ENCODE results near the gene CDK14. TPM values are rescaled to one million over a fixed set of nuclear protein-coding genes. Genes with fewer than 3 reads are reported as not detected.

The CDK14 gene
- total and polyA plus RNA-seq, 4 donors, result 4.2 to 12.4 (median 7.4) TPM

GRCh38 chr7:90892213-90892612 lies 296.1 kb downstream of the CDK14 start:
- H3K9me3 ChIP-seq (ENCODE audit: control insufficient read depth in 4 of 4, low read length in 3 of 4), result no peaks in the 10 kb centered on the region
- TF ChIP-seq FOXA2 (IDR thresholded peaks at IDR 0.05) (no peak), FOXA1 (IDR thresholded peaks at IDR 0.05) (no peak), HNF4G (IDR thresholded peaks at IDR 0.05) (no peak), CTCF (IDR thresholded peaks at IDR 0.05; ENCODE audit: low read depth, low read length, missing input control) (no peak), SP1 (IDR thresholded peaks at IDR 0.05) (no peak), JUND (IDR thresholded peaks at IDR 0.05) (no peak), YY1 (IDR thresholded peaks at IDR 0.05) (no peak), RXRA (IDR thresholded peaks at IDR 0.05) (no peak), TAF1 (conservative IDR thresholded peaks at IDR 0.05) (no peak)
- H3K4me3 ChIP-seq (ENCODE audit: low read depth in 1 of 3, low read length in 3 of 3), result no peak overlapping the region
- H3K9ac ChIP-seq (ENCODE audit: low read depth in 1 of 2, low read length in 2 of 2), result no peak overlapping the region
- H3K27ac ChIP-seq (ENCODE audit: low read depth in 1 of 2, low read length in 2 of 2), result no peak overlapping the region
- no peaks in the 10 kb centered on the region for H3K36me3 ChIP-seq (ENCODE audit: control insufficient read depth in 4 of 4, insufficient read depth in 3 of 4, low read depth in 1 of 4, low read length in 3 of 4)
- no peaks in the 10 kb centered on the region for H3K27me3 ChIP-seq (ENCODE audit: control insufficient read depth in 4 of 4, insufficient read depth in 4 of 4, low read length in 3 of 4)
- DNase-seq (ENCODE audit: low spot score), result no peak
- H3K4me1 ChIP-seq (ENCODE audit: control insufficient read depth in 4 of 4, insufficient read depth in 4 of 4, low read length in 3 of 4), result no peaks in the 10 kb centered on the region
- 93% methylated on average over 2 of the region's 2 CpGs for WGBS

- WGBS, result 80% methylated on average over 3 of the region's 3 CpGs
- no peak for TF ChIP-seq MAX (IDR thresholded peaks at IDR 0.05)
- no peak for TF ChIP-seq REST (IDR thresholded peaks at IDR 0.05)
- TF ChIP-seq NR2F2 (IDR thresholded peaks at IDR 0.05), result no peak
- TF ChIP-seq RAD21 (IDR thresholded peaks at IDR 0.05), result no peak
- TF ChIP-seq JUND (IDR thresholded peaks at IDR 0.05), result no peak
- TF ChIP-seq ATF3 (IDR thresholded peaks at IDR 0.05), result no peak
- TF ChIP-seq YY1 (IDR thresholded peaks at IDR 0.05), result no peak
- TF ChIP-seq CTCF (IDR thresholded peaks at IDR 0.05; ENCODE audit: low read depth, low read length, missing input control), result no peak
- TF ChIP-seq HNF4A (conservative IDR thresholded peaks at IDR 0.05), result no peak
- no peak for TF ChIP-seq ZBTB33 (IDR thresholded peaks at IDR 0.05)
- TF ChIP-seq FOXA1 (IDR thresholded peaks at IDR 0.05), result no peak
- TF ChIP-seq SP1 (IDR thresholded peaks at IDR 0.05), result no peak
- no peak for TF ChIP-seq HNF4G (IDR thresholded peaks at IDR 0.05)
- no peak for TF ChIP-seq EGR1 (IDR thresholded peaks at IDR 0.05; ENCODE audit: low read depth in 2 of 2)
- TF ChIP-seq TAF1 (conservative IDR thresholded peaks at IDR 0.05), result no peak
- no peak for TF ChIP-seq FOXA2 (IDR thresholded peaks at IDR 0.05)
- TF ChIP-seq RXRA (IDR thresholded peaks at IDR 0.05), result no peak
- no peak for TF ChIP-seq GABPA (IDR thresholded peaks at IDR 0.05 in 1 of 2, conservative IDR thresholded peaks at IDR 0.05 in 1 of 2)
- H3K4me1 ChIP-seq (ENCODE audit: control insufficient read depth in 4 of 4, insufficient read depth in 4 of 4, low read length in 3 of 4), result no peaks in the 10 kb centered on the region
These were observed 298.0 kb downstream of the CDK14 start for GRCh38 chr7:90894122-90894521.

More at GRCh38 chr7:90894122-90894521, 298.0 kb downstream of the CDK14 start:
- no peaks in the 10 kb centered on the region for H3K36me3 ChIP-seq (ENCODE audit: control insufficient read depth in 4 of 4, insufficient read depth in 3 of 4, low read depth in 1 of 4, low read length in 3 of 4)
- H3K27me3 ChIP-seq (ENCODE audit: control insufficient read depth in 4 of 4, insufficient read depth in 4 of 4, low read length in 3 of 4), result no peaks in the 10 kb centered on the region
- DNase-seq (ENCODE audit: low spot score), result no peak
- no peak overlapping the region for H3K27ac ChIP-seq (ENCODE audit: low read depth in 1 of 2, low read length in 2 of 2)
- H3K9me3 ChIP-seq (ENCODE audit: control insufficient read depth in 4 of 4, low read length in 3 of 4), result no peaks in the 10 kb centered on the region
- no peak overlapping the region for H3K4me3 ChIP-seq (ENCODE audit: low read depth in 1 of 3, low read length in 3 of 3)
- no peak overlapping the region for H3K9ac ChIP-seq (ENCODE audit: low read depth in 1 of 2, low read length in 2 of 2)
